Neural cell (in vitro differentiated cells): Measurements from ENCODE around the gene EEF1AKMT3. TPM values are rescaled to one million over a fixed set of nuclear protein-coding genes. Genes with fewer than 3 reads are reported as not detected.
A peak's percentile ranks its signal among the peaks of the same experiment; 100 is the strongest.

Experiments used
- H2AFZ ChIP-seq: fragments of 200-600, 300-800 bp; sonication (generic), shearing (Covaris generic); 2 replicates; pipeline ENCODE4 v1.6.0; 2014; ENCODE audit warnings: low read depth, mild to moderate bottlenecking, antibody characterized with exemption, low read length, moderate library complexity
- H3F3A ChIP-seq: fragments of 200-600 bp; shearing (Covaris generic); 2 replicates; pipeline ENCODE4 v1.6.1; 2016; ENCODE audit warnings: mild to moderate bottlenecking, moderate library complexity, mixed read lengths, antibody characterized with exemption, low read length; ENCODE audit not compliant: insufficient read depth, poor library complexity, severe bottlenecking
- H3K27ac ChIP-seq: fragments of 200-600, 300-800 bp; sonication (generic), shearing (Covaris generic); 2 replicates; pipeline ENCODE4 v1.5.1; 2014; ENCODE audit warnings: mild to moderate bottlenecking, low read length, moderate library complexity
- H3K27me3 ChIP-seq: fragments of 300-800, 200-600 bp; sonication (generic), shearing (Covaris generic); 2 replicates; pipeline ENCODE4 v1.6.0; 2014; ENCODE audit warnings: mild to moderate bottlenecking, low read depth, low read length, moderate library complexity; ENCODE audit not compliant: insufficient read depth
- H3K36me3 ChIP-seq: fragments of 300-800, 200-600 bp; sonication (generic), shearing (Covaris generic); 2 replicates; pipeline ENCODE4 v1.5.1; 2014; ENCODE audit warnings: mild to moderate bottlenecking, antibody characterized with exemption, low read length, moderate library complexity; ENCODE audit not compliant: insufficient read depth
- H3K4me2 ChIP-seq: fragments of 300-800, 200-600 bp; sonication (generic), shearing (Covaris generic); 2 replicates; pipeline ENCODE4 v1.6.0; 2014; ENCODE audit warnings: mild to moderate bottlenecking, low read length
- H3K4me3 ChIP-seq: fragments of 300-800, 200-600 bp; sonication (generic), shearing (Covaris generic); 2 replicates; pipeline ENCODE4 v1.5.1; 2014; ENCODE audit warnings: mild to moderate bottlenecking, low read length, moderate library complexity
- H3K79me2 ChIP-seq: fragments of 200-600 bp; shearing (Covaris generic); replicated peaks from 2 replicates; pipeline ENCODE4 v1.6.0; 2014; ENCODE audit warnings: mild to moderate bottlenecking, low read length, moderate library complexity; ENCODE audit not compliant: insufficient read depth
- H3K9ac ChIP-seq: fragments of 300-800, 200-600 bp; sonication (generic), shearing (Covaris generic); 2 replicates; pipeline ENCODE4 v1.6.1; 2016; ENCODE audit warnings: mild to moderate bottlenecking, low read length, mixed read lengths
- H3K9me2 ChIP-seq: fragments of 200-600 bp; shearing (Covaris generic); 2 replicates; pipeline ENCODE4 v1.6.1; 2016; ENCODE audit warnings: mild to moderate bottlenecking, low read length, mixed read lengths; ENCODE audit not compliant: insufficient read depth
- H3K9me3 ChIP-seq: fragments of 200-600, 300-800 bp; sonication (generic), shearing (Covaris generic); 2 replicates; pipeline ENCODE4 v1.6.1; 2016; ENCODE audit warnings: mild to moderate bottlenecking, mixed run types, low read length, moderate library complexity, mixed read lengths
- H4K20me1 ChIP-seq: fragments of 200-600 bp; shearing (Covaris generic); 2 replicates; pipeline ENCODE4 v1.6.1; 2016; ENCODE audit warnings: mild to moderate bottlenecking, mixed run types; ENCODE audit not compliant: insufficient read depth
- EP300 ChIP-seq: fragments of 450-650 bp; conservative IDR thresholded peaks from 2 replicates; pipeline ENCODE4 v1.6.1; 2014; ENCODE audit warnings: antibody characterized with exemption, mild to moderate bottlenecking, moderate library complexity; ENCODE audit not compliant: poor library complexity, severe bottlenecking
- EZH2 ChIP-seq: fragments of 200-600, 300-800 bp; shearing (Covaris generic), sonication (generic); IDR thresholded peaks from 2 replicates; pipeline ENCODE4 v1.6.1; 2014; ENCODE audit warnings: antibody characterized with exemption, low read length, borderline replicate concordance, mild to moderate bottlenecking; ENCODE audit not compliant: insufficient read depth, poor library complexity, severe bottlenecking
- MXI1 ChIP-seq: fragments of 450-650 bp; conservative IDR thresholded peaks from 2 replicates; pipeline ENCODE4 v1.6.1; 2014; ENCODE audit warnings: antibody characterized with exemption, mild to moderate bottlenecking; ENCODE audit not compliant: poor library complexity, severe bottlenecking
- POLR2AphosphoS5 ChIP-seq: IDR thresholded peaks from 2 replicates; pipeline ENCODE4 v1.6.1; 2012
- RAD21 ChIP-seq: fragments of 450-650 bp; conservative IDR thresholded peaks from 2 replicates; pipeline ENCODE4 v1.6.1; 2014; ENCODE audit warnings: antibody characterized with exemption, mild to moderate bottlenecking, moderate library complexity
- SMC3 ChIP-seq: fragments of 450-650 bp; conservative IDR thresholded peaks from 2 replicates; pipeline ENCODE4 v1.6.1; 2014; ENCODE audit warnings: antibody characterized with exemption, mild to moderate bottlenecking, moderate library complexity; ENCODE audit not compliant: poor library complexity
- TAF1 ChIP-seq: IDR thresholded peaks from 2 replicates; pipeline ENCODE4 v1.6.1; 2012; ENCODE audit warnings: low read depth
- polyA plus RNA-seq: library from polyadenylated mRNA; depleted of rRNA; stranded (reverse); fragments of >200 nt; gene quantifications from 2 replicates; pipeline ENCODE4 v1.2.3, GENCODE V29; 2014
- TF ChIP-seq, protein P1 (sequence below): IDR thresholded peaks from 2 replicates; pipeline ENCODE4 v1.6.1; 2012; ENCODE audit warnings: borderline replicate concordance
- TF ChIP-seq, protein P2 (sequence below): fragments of 450-650 bp; IDR thresholded peaks from 2 replicates; pipeline ENCODE4 v1.5.1; 2014; ENCODE audit warnings: antibody characterized with exemption, mild to moderate bottlenecking, moderate library complexity; ENCODE audit not compliant: poor library complexity, severe bottlenecking

EEF1AKMT3 gene
- polyA plus RNA-seq, 1 donor from 2014 or later = 1.6 TPM

GRCh38 chr12:57765003-57765697, 7.3 kb upstream of the EEF1AKMT3 start:
- no peaks in the 10 kb centered on the region for H3K79me2 ChIP-seq
- H4K20me1 ChIP-seq = no peaks in the 10 kb centered on the region
- H2AFZ ChIP-seq = no peak overlapping the region
- TF ChIP-seq POLR2AphosphoS5 = no peak
- TF ChIP-seq SMC3 = no peak
- TF ChIP-seq, protein P1, sequence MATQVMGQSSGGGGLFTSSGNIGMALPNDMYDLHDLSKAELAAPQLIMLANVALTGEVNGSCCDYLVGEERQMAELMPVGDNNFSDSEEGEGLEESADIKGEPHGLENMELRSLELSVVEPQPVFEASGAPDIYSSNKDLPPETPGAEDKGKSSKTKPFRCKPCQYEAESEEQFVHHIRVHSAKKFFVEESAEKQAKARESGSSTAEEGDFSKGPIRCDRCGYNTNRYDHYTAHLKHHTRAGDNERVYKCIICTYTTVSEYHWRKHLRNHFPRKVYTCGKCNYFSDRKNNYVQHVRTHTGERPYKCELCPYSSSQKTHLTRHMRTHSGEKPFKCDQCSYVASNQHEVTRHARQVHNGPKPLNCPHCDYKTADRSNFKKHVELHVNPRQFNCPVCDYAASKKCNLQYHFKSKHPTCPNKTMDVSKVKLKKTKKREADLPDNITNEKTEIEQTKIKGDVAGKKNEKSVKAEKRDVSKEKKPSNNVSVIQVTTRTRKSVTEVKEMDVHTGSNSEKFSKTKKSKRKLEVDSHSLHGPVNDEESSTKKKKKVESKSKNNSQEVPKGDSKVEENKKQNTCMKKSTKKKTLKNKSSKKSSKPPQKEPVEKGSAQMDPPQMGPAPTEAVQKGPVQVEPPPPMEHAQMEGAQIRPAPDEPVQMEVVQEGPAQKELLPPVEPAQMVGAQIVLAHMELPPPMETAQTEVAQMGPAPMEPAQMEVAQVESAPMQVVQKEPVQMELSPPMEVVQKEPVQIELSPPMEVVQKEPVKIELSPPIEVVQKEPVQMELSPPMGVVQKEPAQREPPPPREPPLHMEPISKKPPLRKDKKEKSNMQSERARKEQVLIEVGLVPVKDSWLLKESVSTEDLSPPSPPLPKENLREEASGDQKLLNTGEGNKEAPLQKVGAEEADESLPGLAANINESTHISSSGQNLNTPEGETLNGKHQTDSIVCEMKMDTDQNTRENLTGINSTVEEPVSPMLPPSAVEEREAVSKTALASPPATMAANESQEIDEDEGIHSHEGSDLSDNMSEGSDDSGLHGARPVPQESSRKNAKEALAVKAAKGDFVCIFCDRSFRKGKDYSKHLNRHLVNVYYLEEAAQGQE = no peak
- peak; percentile 44 for TF ChIP-seq TAF1
- peak; percentile 84 for TF ChIP-seq EZH2
- TF ChIP-seq, protein P2, sequence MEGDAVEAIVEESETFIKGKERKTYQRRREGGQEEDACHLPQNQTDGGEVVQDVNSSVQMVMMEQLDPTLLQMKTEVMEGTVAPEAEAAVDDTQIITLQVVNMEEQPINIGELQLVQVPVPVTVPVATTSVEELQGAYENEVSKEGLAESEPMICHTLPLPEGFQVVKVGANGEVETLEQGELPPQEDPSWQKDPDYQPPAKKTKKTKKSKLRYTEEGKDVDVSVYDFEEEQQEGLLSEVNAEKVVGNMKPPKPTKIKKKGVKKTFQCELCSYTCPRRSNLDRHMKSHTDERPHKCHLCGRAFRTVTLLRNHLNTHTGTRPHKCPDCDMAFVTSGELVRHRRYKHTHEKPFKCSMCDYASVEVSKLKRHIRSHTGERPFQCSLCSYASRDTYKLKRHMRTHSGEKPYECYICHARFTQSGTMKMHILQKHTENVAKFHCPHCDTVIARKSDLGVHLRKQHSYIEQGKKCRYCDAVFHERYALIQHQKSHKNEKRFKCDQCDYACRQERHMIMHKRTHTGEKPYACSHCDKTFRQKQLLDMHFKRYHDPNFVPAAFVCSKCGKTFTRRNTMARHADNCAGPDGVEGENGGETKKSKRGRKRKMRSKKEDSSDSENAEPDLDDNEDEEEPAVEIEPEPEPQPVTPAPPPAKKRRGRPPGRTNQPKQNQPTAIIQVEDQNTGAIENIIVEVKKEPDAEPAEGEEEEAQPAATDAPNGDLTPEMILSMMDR = peak; percentile 37
- TF ChIP-seq MXI1 = no peak
- TF ChIP-seq EP300 = no peak
- no peak for TF ChIP-seq RAD21
- no peak overlapping the region for H3K4me2 ChIP-seq
- H3K36me3 ChIP-seq = no peaks in the 10 kb centered on the region
- H3K9me2 ChIP-seq = no peaks in the 10 kb centered on the region
- H3K4me3 ChIP-seq = peak overlapping the region; percentile 47
- no peak overlapping the region for H3K9ac ChIP-seq
- H3F3A ChIP-seq = no peaks in the 10 kb centered on the region
- H3K27ac ChIP-seq = no peak overlapping the region
- no peaks in the 10 kb centered on the region for H3K9me3 ChIP-seq
- peaks cover 55% of the 10 kb centered on the region for H3K27me3 ChIP-seq

GRCh38 chr12:57765698-57766463, 6.5 kb upstream of the EEF1AKMT3 start:
- peak overlapping the region; percentile 47 for H3K4me3 ChIP-seq
- no peaks in the 10 kb centered on the region for H3K9me2 ChIP-seq
- H3K27me3 ChIP-seq = peaks cover 55% of the 10 kb centered on the region
- no peaks in the 10 kb centered on the region for H4K20me1 ChIP-seq
- H3K4me2 ChIP-seq = no peak overlapping the region
- H3K79me2 ChIP-seq = no peaks in the 10 kb centered on the region
- no peak overlapping the region for H3K27ac ChIP-seq
- no peaks in the 10 kb centered on the region for H3F3A ChIP-seq
- no peaks in the 10 kb centered on the region for H3K36me3 ChIP-seq
- no peak overlapping the region for H3K9ac ChIP-seq
- H2AFZ ChIP-seq = no peak overlapping the region
- H3K9me3 ChIP-seq = no peaks in the 10 kb centered on the region
- TF ChIP-seq EZH2 (peak; percentile 86), RAD21 (no peak)
